AG09309 (cell line): ENCODE data around the gene MYADML2.

Experiments
- DNase-seq: peaks from one replicate; pipeline ENCODE4 v3.0.0-alpha.2; 2010; ENCODE audit warnings: low read depth
- H3K4me3 ChIP-seq: 2 replicates; pipeline ENCODE4 v1.5.1; 2011; ENCODE audit warnings: mild to moderate bottlenecking, low read depth, low read length, moderate library complexity; ENCODE audit not compliant: control insufficient read depth
- TF ChIP-seq, protein P1 (sequence below): IDR thresholded peaks from 2 replicates; pipeline ENCODE4 v1.5.1; 2011; ENCODE audit warnings: mild to moderate bottlenecking, low read depth, low read length, inconsistent platforms; ENCODE audit not compliant: insufficient read depth, control insufficient read depth; ENCODE audit errors: missing control alignments

Gene MYADML2

DNA sequence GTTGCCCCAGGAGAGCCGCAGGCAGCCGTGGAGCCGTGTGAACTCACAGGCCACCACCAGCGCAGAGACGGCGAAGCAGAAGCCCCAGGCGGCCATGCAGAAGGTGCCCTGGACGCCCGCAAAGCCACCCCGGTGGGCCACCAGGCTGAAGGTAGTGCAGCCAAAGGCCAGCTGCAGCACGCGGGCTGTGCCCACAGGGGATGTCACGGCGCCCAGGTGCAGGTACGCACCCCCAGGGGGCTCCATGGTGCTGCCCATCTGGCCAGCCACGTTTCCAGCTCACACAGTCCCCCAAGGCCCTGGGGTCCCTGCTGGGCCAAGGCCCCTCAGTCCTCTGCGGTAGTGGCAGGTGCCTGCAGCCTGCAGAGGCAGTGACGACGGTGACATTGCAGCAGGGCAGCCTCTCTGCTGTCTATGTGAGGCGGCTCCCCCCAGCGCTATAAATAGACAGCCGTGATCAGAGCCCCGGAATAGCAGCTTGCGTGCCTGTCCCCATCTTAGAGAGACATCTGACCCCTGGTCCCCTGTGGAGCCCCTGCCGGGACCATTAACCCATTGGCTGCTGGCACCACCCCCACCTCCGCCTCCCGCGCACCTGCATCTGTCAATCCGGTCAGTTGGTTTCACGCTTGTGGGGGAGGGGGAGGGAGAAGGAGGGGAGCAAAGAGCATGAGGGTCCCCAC, 5.4 kb downstream of the MYADML2 start:
- TF ChIP-seq, protein P1, sequence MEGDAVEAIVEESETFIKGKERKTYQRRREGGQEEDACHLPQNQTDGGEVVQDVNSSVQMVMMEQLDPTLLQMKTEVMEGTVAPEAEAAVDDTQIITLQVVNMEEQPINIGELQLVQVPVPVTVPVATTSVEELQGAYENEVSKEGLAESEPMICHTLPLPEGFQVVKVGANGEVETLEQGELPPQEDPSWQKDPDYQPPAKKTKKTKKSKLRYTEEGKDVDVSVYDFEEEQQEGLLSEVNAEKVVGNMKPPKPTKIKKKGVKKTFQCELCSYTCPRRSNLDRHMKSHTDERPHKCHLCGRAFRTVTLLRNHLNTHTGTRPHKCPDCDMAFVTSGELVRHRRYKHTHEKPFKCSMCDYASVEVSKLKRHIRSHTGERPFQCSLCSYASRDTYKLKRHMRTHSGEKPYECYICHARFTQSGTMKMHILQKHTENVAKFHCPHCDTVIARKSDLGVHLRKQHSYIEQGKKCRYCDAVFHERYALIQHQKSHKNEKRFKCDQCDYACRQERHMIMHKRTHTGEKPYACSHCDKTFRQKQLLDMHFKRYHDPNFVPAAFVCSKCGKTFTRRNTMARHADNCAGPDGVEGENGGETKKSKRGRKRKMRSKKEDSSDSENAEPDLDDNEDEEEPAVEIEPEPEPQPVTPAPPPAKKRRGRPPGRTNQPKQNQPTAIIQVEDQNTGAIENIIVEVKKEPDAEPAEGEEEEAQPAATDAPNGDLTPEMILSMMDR = no peak
- no peak overlapping the region for H3K4me3 ChIP-seq
- DNase-seq = no peak

DNA sequence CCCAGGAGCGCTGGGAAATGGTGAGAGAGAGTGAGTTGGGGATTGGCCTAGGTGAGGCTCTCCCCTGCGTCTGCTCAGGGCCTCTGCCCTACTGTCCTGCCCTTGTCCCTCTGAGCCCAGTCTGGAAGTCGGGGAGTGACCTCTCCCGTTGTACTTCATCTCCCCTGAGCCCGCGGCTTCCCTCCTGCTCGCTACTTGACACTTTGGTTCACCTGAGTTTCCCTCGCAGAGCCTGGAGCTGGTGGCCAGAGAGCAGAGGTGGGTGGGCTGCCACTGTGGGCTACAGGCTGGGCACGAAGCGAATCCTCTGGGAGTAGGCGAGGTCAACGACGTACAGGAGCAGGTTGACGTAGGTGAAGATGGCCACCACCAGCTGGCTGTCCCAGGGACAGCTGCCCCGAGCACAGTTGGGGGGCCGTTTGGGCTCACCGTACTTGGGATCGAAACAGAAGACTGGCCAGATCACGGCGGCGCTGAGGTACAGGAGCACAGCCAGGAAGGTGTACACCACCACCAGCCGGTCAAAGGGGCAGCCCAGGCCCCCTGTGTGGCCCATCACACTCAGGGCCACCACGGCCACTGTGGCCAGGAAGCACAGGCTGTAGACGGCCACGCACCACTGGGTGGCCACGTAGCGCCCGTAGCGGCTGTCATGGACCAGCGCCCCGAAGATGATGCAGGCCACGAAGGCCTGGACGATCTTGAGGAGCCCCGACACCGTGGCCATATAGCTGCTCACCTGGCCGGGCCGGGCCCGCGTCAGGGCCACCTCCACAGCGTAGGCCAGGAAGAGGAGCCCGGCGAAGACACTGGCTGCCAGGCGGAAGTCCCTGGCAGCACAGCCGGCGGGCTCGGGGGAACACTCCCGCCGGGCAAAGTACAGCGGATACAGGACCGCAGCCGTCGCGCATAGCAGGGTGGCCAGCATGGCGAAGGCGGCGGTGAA, 6.2 kb downstream of the MYADML2 start:
- TF ChIP-seq, protein P1 = no peak
- H3K4me3 ChIP-seq = no peak overlapping the region
- DNase-seq = no peak

DNA sequence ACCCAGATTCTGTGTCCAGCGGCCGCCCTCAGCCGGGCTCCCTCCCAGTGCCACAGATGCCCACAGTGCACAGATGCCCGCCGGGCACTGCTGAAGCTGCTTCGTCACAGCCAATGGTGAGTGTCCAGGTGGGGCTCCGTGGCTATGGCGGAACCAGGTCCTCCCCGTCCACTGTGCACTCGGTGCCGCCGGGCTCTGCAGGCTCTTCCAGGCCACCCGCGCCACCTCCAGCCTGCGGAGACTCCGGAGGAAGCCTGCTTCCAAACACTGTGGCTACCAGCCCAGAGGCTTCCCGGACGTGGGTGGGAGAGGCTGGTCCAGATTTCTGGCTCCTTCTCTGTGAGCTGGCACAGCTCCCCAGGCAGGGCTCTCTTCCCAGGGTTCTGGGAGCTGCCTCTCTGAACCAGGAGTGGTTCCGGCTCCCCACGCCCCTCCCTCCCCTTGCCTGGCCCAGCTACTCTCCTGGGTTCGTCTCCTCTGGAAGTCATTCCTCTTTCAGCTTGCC, 7.1 kb downstream of the MYADML2 start:
- TF ChIP-seq, protein P1 = no peak
- H3K4me3 ChIP-seq = no peak overlapping the region
- no peak for DNase-seq

DNA sequence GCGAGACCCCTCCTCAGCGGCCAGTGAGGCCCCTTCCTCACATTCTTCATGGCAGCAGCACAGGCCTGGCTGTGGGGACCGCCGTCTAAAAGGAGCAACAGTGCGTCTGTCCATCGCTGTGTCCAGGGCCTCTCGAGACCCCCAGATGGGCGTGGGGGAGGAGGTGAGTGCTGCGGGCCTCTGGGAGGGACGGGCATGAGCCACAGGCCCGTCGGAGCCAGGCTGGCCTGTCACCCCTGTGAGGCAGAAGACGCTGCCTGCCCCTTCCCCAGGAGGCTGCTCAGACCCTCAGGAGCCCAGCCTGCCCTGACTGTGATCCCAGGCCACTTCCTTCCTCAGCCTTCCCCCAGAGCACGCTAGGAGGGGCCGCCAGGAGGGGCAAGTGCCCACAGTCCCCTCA, 7.8 kb downstream of the MYADML2 start:
- TF ChIP-seq, protein P1 = no peak
- H3K4me3 ChIP-seq = no peak overlapping the region
- DNase-seq = no peak

DNA sequence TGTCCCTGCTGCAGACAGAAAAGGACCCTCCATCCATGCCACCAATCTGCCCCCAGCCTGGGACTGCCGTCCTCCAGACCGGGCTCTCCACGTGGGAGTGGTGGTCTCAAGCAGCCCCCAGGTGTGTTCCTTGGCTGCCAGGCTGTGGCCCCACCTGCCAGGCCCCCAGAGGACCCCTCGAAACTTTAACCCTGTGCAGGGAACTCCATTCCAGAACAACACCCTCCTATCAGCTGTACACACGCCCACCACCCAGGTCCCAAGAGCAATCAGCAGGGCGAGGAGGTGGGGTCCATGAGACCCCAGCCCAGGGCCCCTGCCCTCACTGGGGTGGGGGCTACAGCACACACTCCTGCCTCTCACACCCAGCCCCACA, 11.3 kb downstream of the MYADML2 start:
- DNase-seq = no peak
- peak overlapping the region; percentile 52 for H3K4me3 ChIP-seq
- TF ChIP-seq, protein P1 = no peak

DNA sequence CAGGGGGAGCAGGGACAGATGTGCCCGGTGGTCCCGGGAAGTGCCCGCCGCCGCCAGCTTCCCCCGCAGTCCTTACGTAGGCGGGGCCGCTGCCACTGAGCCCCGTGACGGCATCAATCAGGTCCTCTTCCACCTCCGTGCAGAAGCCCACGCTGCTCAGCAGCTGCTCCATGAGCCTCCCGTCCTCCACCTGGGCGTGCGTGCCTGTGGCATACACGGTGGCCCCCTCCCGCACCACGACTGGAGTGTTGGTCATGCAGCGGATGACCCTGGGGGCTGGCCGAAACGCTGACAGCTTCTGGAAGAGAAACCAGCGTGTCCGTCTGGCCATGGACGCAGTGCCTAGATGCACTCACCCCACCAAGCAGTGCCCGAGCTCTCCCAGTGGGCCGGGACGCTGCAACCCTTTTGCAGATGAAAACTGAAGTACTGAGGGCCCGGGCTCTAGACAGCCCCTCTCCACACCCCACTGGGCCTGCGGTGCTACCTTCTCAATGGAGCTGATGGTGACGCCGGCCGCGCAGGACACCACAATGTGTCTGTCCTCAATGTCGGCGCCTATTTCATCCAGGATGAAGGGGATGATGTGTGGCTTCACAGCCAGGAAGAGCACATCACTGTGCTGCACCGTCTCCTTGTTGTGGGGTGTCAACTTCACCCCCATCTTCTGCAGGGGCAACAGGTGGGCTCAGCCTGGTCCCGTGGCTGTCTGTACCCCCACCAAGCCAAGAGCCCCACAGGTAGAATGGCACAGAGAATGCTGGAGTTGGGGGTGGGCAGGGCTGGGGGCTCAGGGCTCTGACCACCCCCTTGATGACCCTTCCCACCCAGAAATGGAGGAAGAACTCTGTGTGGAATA, 12.0 kb downstream of the MYADML2 start:
- TF ChIP-seq, protein P1 = no peak
- H3K4me3 ChIP-seq = peak overlapping the region; percentile 52; the same call in 1 of the 2 replicates
- no peak for DNase-seq
